B cell (primary cell): ENCODE results near the gene HCK. TPM values are rescaled to one million over a fixed set of nuclear protein-coding genes. Genes with fewer than 3 reads are reported as not detected.

Source experiments
- ATAC-seq: fragments of 200-7000 bp; cut with Tn5 transposase; one replicate; pipeline ENCODE4 v1.10.0; 2021; ENCODE audit warnings: low read depth, mild to moderate bottlenecking, moderate number of reproducible peaks, moderate library complexity
- CTCF ChIA-PET: fragments of 350-600 bp; sonication (Branson Sonifier 250); formaldehyde crosslinking; loops from one replicate; lab custom pipeline; 2021; ENCODE audit warnings: antibody characterized with exemption, inconsistent platforms; lab: Charles Lee
- POLR2A ChIA-PET: fragments of 350-600 bp; sonication (Branson Sonifier 250); formaldehyde crosslinking; loops from one replicate; lab custom pipeline; 2021; ENCODE audit warnings: antibody characterized with exemption; lab: Charles Lee
- DNase-seq: peaks from one replicate; pipeline ENCODE4 v3.0.0; 2013
- H2AFZ ChIP-seq: 2 replicates; pipeline ENCODE4 v1.6.1; 2012; ENCODE audit warnings: mild to moderate bottlenecking, low read depth, low read length; ENCODE audit not compliant: insufficient read depth, poor library complexity, severe bottlenecking
- H3K27ac ChIP-seq, 2 donors: 1 replicate in 1 of 2; 2 replicates in 1 of 2; pipeline ENCODE4 v1.5.1; 2012 to 2013; ENCODE audit warnings: low read length in 2 of 2, mild to moderate bottlenecking in 2 of 2, moderate library complexity in 1 of 2
- H3K27me3 ChIP-seq, 4 experiments: fragments of 200-600 bp in 1 of 4; sonication (generic) in 1 of 4; replicated peaks in 1 of 4; 1 replicate in 2 of 4; 2 replicates in 2 of 4; pipeline versions ENCODE4 v1.6.1 to v1.7.0; 2013 to 2016; ENCODE audit warnings: low read length in 3 of 4, mild to moderate bottlenecking in 2 of 4, mixed read lengths in 1 of 4, moderate library complexity in 1 of 4; ENCODE audit not compliant: insufficient read depth in 4 of 4, control insufficient read depth in 3 of 4; ENCODE audit errors: control extremely low read depth in 1 of 4
- H3K36me3 ChIP-seq, 2 experiments: replicated peaks in 1 of 2; 1 replicate in 1 of 2; 2 replicates in 1 of 2; pipeline versions ENCODE4 v1.6.1 to v1.7.1; 2013; ENCODE audit warnings: low read length in 1 of 2; ENCODE audit not compliant: insufficient read depth in 2 of 2, control insufficient read depth in 1 of 2; ENCODE audit errors: control extremely low read depth in 1 of 2, extremely low read depth in 1 of 2
- H3K4me1 ChIP-seq, 2 donors: fragments of 200-600 bp in 1 of 2; sonication (generic) in 1 of 2; 1 replicate in 1 of 2; 2 replicates in 1 of 2; pipeline versions ENCODE4 v1.5.1 to v1.6.1; 2013 to 2017; ENCODE audit warnings: low read length in 2 of 2; ENCODE audit not compliant: control insufficient read depth in 2 of 2, insufficient read depth in 2 of 2
- H3K4me2 ChIP-seq: replicated peaks from 2 replicates; pipeline ENCODE3; 2012; ENCODE audit warnings: mild to moderate bottlenecking, low read depth, low read length; ENCODE audit not compliant: poor library complexity, severe bottlenecking
- H3K4me3 ChIP-seq, 5 experiments: fragments of 200-600 bp in 1 of 5; sonication (generic) in 1 of 5; 1 replicate in 3 of 5; 2 replicates in 2 of 5; pipeline versions ENCODE4 v1.5.1 to v1.7.0; 2011 to 2016; ENCODE audit warnings: low read length in 4 of 5, mild to moderate bottlenecking in 4 of 5, low read depth in 2 of 5, control low read depth in 1 of 5, moderate library complexity in 1 of 5; ENCODE audit not compliant: insufficient read depth in 1 of 5; ENCODE audit errors: control extremely low read depth in 1 of 5, extremely low read depth in 1 of 5
- H3K79me2 ChIP-seq: fragments of 200-600 bp; sonication (generic); one replicate; pipeline ENCODE4 v1.6.0; 2016; ENCODE audit warnings: low read length; ENCODE audit not compliant: control insufficient read depth, insufficient read depth
- H3K9ac ChIP-seq: fragments of 200-600 bp; sonication (generic); 2 replicates; pipeline ENCODE4 v1.6.1; 2017; ENCODE audit warnings: mild to moderate bottlenecking, low read length, moderate library complexity
- H3K9me3 ChIP-seq, 3 donors: one replicate each; pipeline versions ENCODE4 v1.6.1 to v1.7.1; 2013; ENCODE audit warnings: low read length in 2 of 3; ENCODE audit not compliant: control insufficient read depth in 2 of 3, insufficient read depth in 1 of 3; ENCODE audit errors: control extremely low read depth in 1 of 3
- H4K20me1 ChIP-seq: 2 replicates; pipeline ENCODE4 v1.6.0; 2012; ENCODE audit warnings: mild to moderate bottlenecking, low read length; ENCODE audit not compliant: insufficient read depth, control insufficient read depth, poor library complexity, severe bottlenecking
- H3K27ac Mint-ChIP-seq: one replicate; pipeline ENCODE4 v1.8.0; 2021; ENCODE audit warnings: mixed read lengths
- H3K27me3 Mint-ChIP-seq: one replicate; pipeline ENCODE4 v1.8.0; 2021; ENCODE audit warnings: mixed read lengths
- H3K4me1 Mint-ChIP-seq: one replicate; pipeline ENCODE4 v1.8.0; 2021; ENCODE audit warnings: mixed read lengths
- H3K4me3 Mint-ChIP-seq: one replicate; pipeline ENCODE4 v1.8.0; 2021; ENCODE audit warnings: mixed read lengths
- H3K9me3 Mint-ChIP-seq: one replicate; pipeline ENCODE4 v1.8.0; 2022; ENCODE audit warnings: mixed read lengths; ENCODE audit not compliant: insufficient read depth
- CTCF ChIP-seq: fragments of 200-600 bp; IDR thresholded peaks from one replicate; pipeline ENCODE4 v1.8.0; 2022; ENCODE audit warnings: antibody characterized with exemption, mild to moderate bottlenecking
- EZH2 ChIP-seq: IDR thresholded peaks from 2 replicates; pipeline ENCODE4 v1.6.1; 2012; ENCODE audit warnings: borderline replicate concordance, low read depth, mild to moderate bottlenecking, moderate library complexity, low read length; ENCODE audit not compliant: insufficient read depth, poor library complexity, severe bottlenecking
- WGBS: methylation state at CpG from one replicate; pipeline ENCODE4 v1.1.5; 2013; ENCODE audit warnings: missing lambda C conversion rate; ENCODE audit not compliant: insufficient coverage; 5-methylcytosine and 5-hydroxymethylcytosine counted together
- intact Hi-C: fragments of 100-400 bp; cut with micrococcal nuclease; formaldehyde crosslinking; loops from one replicate; pipeline ENCODE4 v1.10.0; 2022
- polyA plus RNA-seq: library from polyadenylated mRNA; depleted of rRNA; stranded (reverse); fragments of >200 nt; gene quantifications from 2 replicates; pipeline ENCODE4 v1.2.3, GENCODE V29; 2012
- total RNA-seq, 2 donors: library from RNA; stranded (reverse); fragments of 120-200 nt in 1 of 2; gene quantifications; 1 replicate in 1 of 2; 2 replicates in 1 of 2; pipeline versions ENCODE4 v1.2.3 to v1.2.4, GENCODE V29; 2013 to 2022

HCK gene
- total and polyA plus RNA-seq, 2 donors (not counting 1 experiment from before 2014, with no cell fraction given) = 33.3 to 48.6 TPM

- Histone ChIP-seq H3K9me3 (peaks cover 0 to 7% (median 7%) of the 10 kb centered on the region in 3 donors), H2AFZ (no peak overlapping the region), H3K4me1 (peaks cover 13 to 42% of the 10 kb centered on the region in 2 donors), H3K4me2 (no peak overlapping the region), H3K79me2 (no peaks in the 10 kb centered on the region), H3K4me3 (no peak overlapping the region), H4K20me1 (no peaks in the 10 kb centered on the region), H3K36me3 (no peaks in the 10 kb centered on the region), H3K27me3 (peaks cover 0 to 20% (median 8%) of the 10 kb centered on the region in 4 experiments), H3K27ac (no peak overlapping the region), H3K9ac (no peak overlapping the region)
- peak overlapping the region; percentile 41 for H3K4me3 Mint-ChIP-seq
- no peaks in the 10 kb centered on the region for H3K9me3 Mint-ChIP-seq
- peak; percentile 44 for DNase-seq
- ChIA-PET POLR2A (interaction anchor here (0.8 kb wide), 1 partner anchor 16 kb away, joined by 3 read pairs; no protein-coding TSS in a partner anchor), CTCF (interaction anchor here (0.6 to 10.3 kb wide), 31 partner anchors 8 to 521 kb away, joined by 3 to 389 read pairs (median 4); partner anchors contain the start of genes HCK, PDRG1 and TM9SF4)
- peak; percentile 50 for ATAC-seq
- no peak for TF ChIP-seq EZH2
- peak; percentile 36 for TF ChIP-seq CTCF
- WGBS = 32% methylated on average over 4 of the region's 9 CpGs
- H3K27ac Mint-ChIP-seq = peak overlapping the region; percentile 72
- peaks cover 44% of the 10 kb centered on the region for H3K4me1 Mint-ChIP-seq
- H3K27me3 Mint-ChIP-seq = peaks cover 28% of the 10 kb centered on the region
- intact Hi-C loops = loop anchor here (1.0 kb wide), 1 partner anchor 57 kb away; no protein-coding TSS in a partner anchor
These were observed 17.2 kb upstream of the HCK start for GRCh38 chr20:32034581-32035425.
